Activated CD4-positive, alpha-beta T cell treated with anti-CD3 and anti-CD28 coated beads, Interleukin-10, Interleukin-2, amounts not matched to agents 100 ng/mL and 50 ng/mL, durations not matched to agents 16 hours and 8 hours (primary cell): Measurements from ENCODE around the gene XPC.
"Not testable (repeated sequence)": the region's sequence is repeated elsewhere in the genome, so short reads cannot be mapped to it uniquely, and the experiment has no call there.

Source experiments
- DNase-seq: peaks from one replicate; pipeline ENCODE4 v3.0.0-alpha.2; 2020

The XPC gene

GRCh38 chr3:14132120-14132519, 46.3 kb downstream of the XPC start:
- no peak for DNase-seq

GRCh38 chr3:14131134-14131533, 47.3 kb downstream of the XPC start:
- no peak for DNase-seq

GRCh38 chr3:14130707-14131106, 47.7 kb downstream of the XPC start:
- no peak for DNase-seq

- no peak for DNase-seq
Measured at GRCh38 chr3:14130230-14130629, 48.2 kb downstream of the XPC start.

GRCh38 chr3:14129296-14129695, 49.1 kb downstream of the XPC start:
- DNase-seq: no peak

- no peak for DNase-seq
Measured at GRCh38 chr3:14128724-14129123, 49.7 kb downstream of the XPC start.

- no peak for DNase-seq
Measured at GRCh38 chr3:14127516-14128161, 50.8 kb downstream of the XPC start.

GRCh38 chr3:14126887-14127505, 51.4 kb downstream of the XPC start:
- no peak for DNase-seq

GRCh38 chr3:14126017-14126886, 52.1 kb downstream of the XPC start:
- DNase-seq: no peak

GRCh38 chr3:14125193-14126016, 53.0 kb downstream of the XPC start:
- peak; percentile 81 for DNase-seq

GRCh38 chr3:14124615-14125192, 53.7 kb downstream of the XPC start, which contains the start of the genes CHCHD4 and TMEM43:
Gene CHCHD4, minus strand, starts transcription at chr3:14124870. Its CDS starts 194 bp downstream, at chr3:14124676.
Gene TMEM43, plus strand, starts transcription at chr3:14125052. Its CDS starts 142 bp downstream, at chr3:14125194.
- DNase-seq: peak; percentile 99

GRCh38 chr3:14124223-14124614, 54.2 kb downstream of the XPC start:
- peak; percentile 84 for DNase-seq

GRCh38 chr3:14123308-14124222, 54.8 kb downstream of the XPC start:
- DNase-seq: no peak

- DNase-seq: no peak
Measured at GRCh38 chr3:14122301-14122700, 56.1 kb downstream of the XPC start.

- no peak for DNase-seq
Measured at GRCh38 chr3:14121859-14122258, 56.5 kb downstream of the XPC start.

- DNase-seq: not testable (repeated sequence)
Measured at GRCh38 chr3:14120921-14121448, 57.4 kb downstream of the XPC start.

- DNase-seq: no peak
Measured at GRCh38 chr3:14120111-14120920, 58.1 kb downstream of the XPC start.

- DNase-seq: no peak
Measured at GRCh38 chr3:14119651-14120050, 58.8 kb downstream of the XPC start.

- no peak for DNase-seq
Measured at GRCh38 chr3:14118400-14119381, 59.7 kb downstream of the XPC start.
